ENCODE measurements around the gene DOLPP1. TPM values are rescaled to one million over a fixed set of nuclear protein-coding genes. Genes with fewer than 3 reads are reported as not detected.

DOLPP1 gene
- total and polyA plus RNA-seq, 8 donors: 3.4 to 84.0 (median 12.8) TPM

DNA sequence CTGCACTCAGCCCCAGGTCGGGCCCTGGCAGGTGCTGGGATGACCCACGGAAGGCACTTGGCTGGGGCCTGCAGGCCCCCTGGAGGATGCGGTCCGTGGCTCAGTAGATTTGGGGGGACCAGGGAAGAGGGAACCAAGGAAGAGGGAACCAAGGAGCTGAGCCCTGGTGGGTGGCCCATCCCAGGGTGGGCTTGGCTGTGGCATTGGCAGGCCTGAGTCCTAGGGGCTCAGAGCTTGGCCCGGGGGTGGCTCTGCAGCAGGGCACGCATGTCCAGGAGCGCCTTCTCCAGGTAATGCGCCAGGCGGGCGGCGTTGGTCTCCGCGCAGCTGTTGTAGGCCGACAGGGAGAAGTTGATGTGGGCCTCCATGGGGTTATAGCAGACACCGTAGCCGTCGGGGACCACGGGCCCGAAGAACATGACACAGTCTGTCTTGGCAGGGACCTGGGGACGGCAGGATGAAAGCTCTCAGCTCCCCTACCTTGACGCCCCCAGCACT lies 14.3 kb downstream of the DOLPP1 start:
- Histone ChIP-seq H3K36me3 (peaks cover 24 to 59% (median 56%) of the 10 kb centered on the region in 4 donors), H3K27me3 (no peaks in the 10 kb centered on the region), H3K9me3 (no peaks in the 10 kb centered on the region), H3K27ac (no peak overlapping the region), H3K4me3 (no peak overlapping the region), H3K4me1 (no peaks in the 10 kb centered on the region)
- intact Hi-C loops (cut with DNase I; ENCODE audit: low total_unique reads): no loop called here
- TF ChIP-seq POLR2A (IDR thresholded peaks at IDR 0.05) (no peak), POLR2AphosphoS5 (IDR thresholded peaks at IDR 0.05) (no peak), EP300 (IDR thresholded peaks at IDR 0.05) (no peak)
- TF ChIP-seq, protein P1, sequence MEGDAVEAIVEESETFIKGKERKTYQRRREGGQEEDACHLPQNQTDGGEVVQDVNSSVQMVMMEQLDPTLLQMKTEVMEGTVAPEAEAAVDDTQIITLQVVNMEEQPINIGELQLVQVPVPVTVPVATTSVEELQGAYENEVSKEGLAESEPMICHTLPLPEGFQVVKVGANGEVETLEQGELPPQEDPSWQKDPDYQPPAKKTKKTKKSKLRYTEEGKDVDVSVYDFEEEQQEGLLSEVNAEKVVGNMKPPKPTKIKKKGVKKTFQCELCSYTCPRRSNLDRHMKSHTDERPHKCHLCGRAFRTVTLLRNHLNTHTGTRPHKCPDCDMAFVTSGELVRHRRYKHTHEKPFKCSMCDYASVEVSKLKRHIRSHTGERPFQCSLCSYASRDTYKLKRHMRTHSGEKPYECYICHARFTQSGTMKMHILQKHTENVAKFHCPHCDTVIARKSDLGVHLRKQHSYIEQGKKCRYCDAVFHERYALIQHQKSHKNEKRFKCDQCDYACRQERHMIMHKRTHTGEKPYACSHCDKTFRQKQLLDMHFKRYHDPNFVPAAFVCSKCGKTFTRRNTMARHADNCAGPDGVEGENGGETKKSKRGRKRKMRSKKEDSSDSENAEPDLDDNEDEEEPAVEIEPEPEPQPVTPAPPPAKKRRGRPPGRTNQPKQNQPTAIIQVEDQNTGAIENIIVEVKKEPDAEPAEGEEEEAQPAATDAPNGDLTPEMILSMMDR (IDR thresholded peaks at IDR 0.05): no peak
- DNase-seq: no peak
- WGBS, 5 donors: 92 to 97% (median 93%) methylated on average over 19 to 21 of the region's 21 CpGs

DNA sequence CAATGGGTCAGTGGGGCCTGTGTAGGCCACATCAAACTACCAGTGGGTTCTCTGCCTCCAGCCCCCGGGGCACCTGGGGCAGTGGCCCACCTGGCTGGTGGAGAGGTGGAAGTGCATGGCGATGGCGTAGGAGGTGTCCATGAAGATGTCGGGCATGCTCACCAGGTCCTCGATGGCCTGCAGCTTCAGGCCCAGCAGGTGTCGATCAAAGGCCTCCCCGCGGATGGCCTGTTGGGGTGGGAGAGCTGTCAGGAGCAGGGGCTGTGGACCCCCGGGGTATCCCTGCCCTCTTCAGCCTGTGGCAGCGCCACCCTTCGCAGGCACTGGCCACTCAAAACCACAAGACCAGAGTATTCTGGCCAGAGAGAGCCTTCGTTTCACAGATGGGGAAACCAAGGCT lies 15.0 kb downstream of the DOLPP1 start:
- no peaks in the 10 kb centered on the region for H3K27me3 ChIP-seq
- H3K9me3 ChIP-seq: no peaks in the 10 kb centered on the region
- TF ChIP-seq, protein P1 (IDR thresholded peaks at IDR 0.05): no peak
- intact Hi-C loops (cut with DNase I; ENCODE audit: low total_unique reads): no loop called here
- no peak overlapping the region for H3K4me3 ChIP-seq
- H3K4me1 ChIP-seq: no peaks in the 10 kb centered on the region
- no peak for DNase-seq
- no peak overlapping the region for H3K27ac ChIP-seq
- WGBS, 5 donors: 91 to 96% (median 93%) methylated on average over 9 to 12 of the region's 12 CpGs
- H3K36me3 ChIP-seq: peaks cover 24 to 57% (median 54%) of the 10 kb centered on the region in 4 donors

DNA sequence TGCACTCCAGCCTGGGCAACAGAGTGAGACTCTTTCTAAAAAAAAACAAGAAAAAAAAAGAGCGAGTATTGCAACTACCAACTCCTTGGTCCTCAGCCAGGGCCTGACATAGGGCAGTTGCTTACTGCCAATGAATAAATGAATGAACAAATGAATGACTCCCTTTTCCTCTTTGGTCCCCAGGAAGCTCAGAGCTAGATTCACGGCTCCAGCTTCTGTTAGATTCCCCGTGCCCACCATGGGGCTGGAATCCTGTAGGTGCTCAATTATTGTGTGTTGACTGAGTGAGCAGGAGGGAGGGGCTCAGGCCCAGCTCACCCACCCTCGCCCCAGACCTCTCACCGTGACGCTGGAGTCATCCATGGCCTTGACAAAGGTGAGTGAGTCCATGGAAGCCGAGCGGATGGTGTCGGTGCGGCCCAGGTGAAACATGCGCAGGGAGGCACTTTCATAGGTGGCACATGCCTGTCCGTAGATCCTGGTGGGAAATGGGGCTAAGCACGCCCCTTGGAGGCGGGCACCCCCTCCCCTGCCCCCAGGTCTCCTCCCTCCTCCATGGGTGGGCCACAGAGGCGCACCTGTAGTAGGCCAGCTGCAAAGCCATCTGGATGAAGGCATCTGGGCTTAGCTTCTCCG lies 16.9 kb downstream of the DOLPP1 start:
- 91 to 95% (median 92%) methylated on average over 6 to 16 of the region's 16 CpGs for WGBS, 5 donors

DNA sequence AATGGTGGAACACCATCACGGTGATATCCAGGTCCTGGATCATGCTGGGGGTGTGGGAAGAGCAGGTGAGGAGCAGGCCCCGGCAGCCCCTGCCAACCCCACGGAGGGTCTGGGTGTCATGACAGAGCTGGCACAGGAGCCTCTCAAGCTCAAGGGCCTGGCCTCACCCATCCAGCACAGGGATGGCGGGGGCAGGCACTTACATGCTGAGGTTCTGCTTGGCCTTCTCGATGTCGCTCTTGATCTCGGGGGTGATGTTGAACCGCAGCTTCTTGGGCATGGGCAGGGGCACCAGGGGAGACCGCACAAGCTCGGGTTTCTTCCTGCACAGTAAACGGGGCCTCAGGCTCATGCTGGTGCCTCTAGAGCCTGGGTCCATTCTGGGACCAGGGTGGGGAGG lies 17.4 kb downstream of the DOLPP1 start:
- H3K9me3 ChIP-seq: no peaks in the 10 kb centered on the region
- peaks cover 4 to 8% (median 5%) of the 10 kb centered on the region in 4 donors for H3K4me1 ChIP-seq
- no peak for DNase-seq
- no peaks in the 10 kb centered on the region for H3K27me3 ChIP-seq
- WGBS, 5 donors: 93 to 95% (median 94%) methylated on average over 9 to 11 of the region's 11 CpGs
- no peak for TF ChIP-seq POLR2AphosphoS5 (IDR thresholded peaks at IDR 0.05)
- TF ChIP-seq, protein P1 (IDR thresholded peaks at IDR 0.05): no peak
- peaks cover 24 to 74% (median 66%) of the 10 kb centered on the region in 4 donors for H3K36me3 ChIP-seq
- intact Hi-C loops (cut with DNase I; ENCODE audit: low total_unique reads): no loop called here
- no peak overlapping the region for H3K27ac ChIP-seq
- no peak overlapping the region for H3K4me3 ChIP-seq

More for the DNA sequence above, 16.9 kb downstream of the DOLPP1 start:
- no peaks in the 10 kb centered on the region for H3K27me3 ChIP-seq
- no peak for DNase-seq
- TF ChIP-seq, protein P1 (IDR thresholded peaks at IDR 0.05): no peak
- TF ChIP-seq EP300 (IDR thresholded peaks at IDR 0.05) (no peak), POLR2A (IDR thresholded peaks at IDR 0.05) (no peak), POLR2AphosphoS5 (IDR thresholded peaks at IDR 0.05) (no peak)
- no peak overlapping the region for H3K27ac ChIP-seq
- peaks cover 0 to 3% (median 0%) of the 10 kb centered on the region in 4 donors for H3K4me1 ChIP-seq
- no peaks in the 10 kb centered on the region for H3K9me3 ChIP-seq
- H3K36me3 ChIP-seq: peaks cover 24 to 74% (median 66%) of the 10 kb centered on the region in 4 donors
- intact Hi-C loops (cut with DNase I; ENCODE audit: low total_unique reads): no loop called here
- no peak overlapping the region for H3K4me3 ChIP-seq
